T-helper 1 cell (primary cell): ENCODE data around the gene GREB1L.

Source experiments
- DNase-seq, 5 donors: peaks; one replicate each; pipeline ENCODE4 v3.0.0-alpha.2; 2012 to 2020

The GREB1L gene

GRCh38 chr18:21489919-21490495 lies 248.0 kb downstream of the GREB1L start:
- no peak for DNase-seq

- DNase-seq = no peak
Observed at GRCh38 chr18:21490748-21491147, 248.7 kb downstream of the GREB1L start.

GRCh38 chr18:21496277-21496835 lies 254.3 kb downstream of the GREB1L start:
- DNase-seq = no peak

GRCh38 chr18:21499997-21500396 lies 258.0 kb downstream of the GREB1L start:
- no peak for DNase-seq

GRCh38 chr18:21502661-21503060 lies 260.6 kb downstream of the GREB1L start:
- no peak for DNase-seq

- no peak for DNase-seq
Observed at GRCh38 chr18:21507913-21508701, 266.1 kb downstream of the GREB1L start.

GRCh38 chr18:21509062-21509461 lies 267.0 kb downstream of the GREB1L start:
- no peak for DNase-seq

- DNase-seq = no peak
Observed at GRCh38 chr18:21513292-21513691, 271.3 kb downstream of the GREB1L start.

- DNase-seq = no peak
Observed at GRCh38 chr18:21513741-21514140, 271.7 kb downstream of the GREB1L start.

- no peak for DNase-seq
Observed at GRCh38 chr18:21522530-21522929, 280.5 kb downstream of the GREB1L start.

- no peak for DNase-seq
Observed at GRCh38 chr18:21525916-21526315, 283.9 kb downstream of the GREB1L start.

GRCh38 chr18:21526463-21526862 lies 284.4 kb downstream of the GREB1L start:
- no peak for DNase-seq

- DNase-seq = no peak
Observed at GRCh38 chr18:21534327-21534726, 292.3 kb downstream of the GREB1L start.

- no peak for DNase-seq
Observed at GRCh38 chr18:21538230-21538629, 296.2 kb downstream of the GREB1L start.

- DNase-seq = no peak
Observed at GRCh38 chr18:21546423-21546822, 304.4 kb downstream of the GREB1L start.

GRCh38 chr18:21548647-21549046 lies 306.6 kb downstream of the GREB1L start:
- no peak for DNase-seq

- DNase-seq = no peak
Observed at GRCh38 chr18:21550510-21550970, 308.5 kb downstream of the GREB1L start.

- DNase-seq = no peak
Observed at GRCh38 chr18:21557607-21558253, 315.7 kb downstream of the GREB1L start.

GRCh38 chr18:21559195-21559594 lies 317.2 kb downstream of the GREB1L start:
- no peak for DNase-seq

- no peak for DNase-seq
Observed at GRCh38 chr18:21571772-21572171, 329.7 kb downstream of the GREB1L start.
